SK-N-SH treated with all-trans-retinoic acid at 6 μM for 48 hours (cell line): ENCODE data around the gene VPS33A.

Source experiments
- PATZ1 ChIP-seq: fragments of 250-450 bp; sonication (Bioruptor Pico); IDR thresholded peaks from 2 replicates; pipeline ENCODE4 v1.8.0; 2020; ENCODE audit warnings: mild to moderate bottlenecking, moderate library complexity, borderline replicate concordance
- RARB ChIP-seq: fragments of 250-450 bp; sonication (Bioruptor Pico); IDR thresholded peaks from 2 replicates; pipeline ENCODE4 v1.8.0; 2021; ENCODE audit warnings: mild to moderate bottlenecking, moderate library complexity
- TCF4 ChIP-seq: fragments of 250-450 bp; sonication (Bioruptor Pico); IDR thresholded peaks from 2 replicates; pipeline ENCODE4 v1.8.0; 2021; ENCODE audit warnings: mild to moderate bottlenecking, moderate library complexity, borderline replicate concordance
- ZNF565 ChIP-seq: fragments of 450-650 bp; formaldehyde crosslinking; conservative IDR thresholded peaks from 2 replicates; pipeline ENCODE4 v1.5.0; 2020; ENCODE audit warnings: low read depth, mild to moderate bottlenecking, moderate library complexity
- ZNF70 ChIP-seq: fragments of 450-650 bp; formaldehyde crosslinking; IDR thresholded peaks from 2 replicates; pipeline ENCODE4 v1.5.0; 2020; ENCODE audit warnings: mild to moderate bottlenecking, moderate library complexity

- TF ChIP-seq ZNF565 (CRISPR knock-in tag) (no peak), ZNF70 (CRISPR knock-in tag) (no peak), PATZ1 (CRISPR knock-in tag) (no peak), TCF4 (CRISPR knock-in tag) (no peak), RARB (CRISPR knock-in tag) (no peak)
Measured at GRCh38 chr12:122194804-122195203, 71.5 kb downstream of the VPS33A start.
